ENCODE results near the gene OR2AE1.

- TF ChIP-seq CTCF (IDR thresholded peaks at IDR 0.05; ENCODE audit: insufficient read depth, low read length, poor library complexity, severe bottlenecking) (no peak), EZH2phosphoT487 (conservative IDR thresholded peaks at IDR 0.05; ENCODE audit: low read length) (no peak)
These were observed 41.6 kb downstream of the OR2AE1 start for GRCh38 chr7:99835189-99835588.
